Measurements from ENCODE around the gene GPC6.

Gene GPC6

GRCh38 chr13:93517658-93518057 is 291.1 kb downstream of the GPC6 start:
- DNase-seq, result no peak

- no peak for DNase-seq
Measured at GRCh38 chr13:93521307-93521706, 294.7 kb downstream of the GPC6 start.

- DNase-seq, result no peak
Measured at GRCh38 chr13:93522501-93522900, 295.9 kb downstream of the GPC6 start.

GRCh38 chr13:93525087-93525486 is 298.5 kb downstream of the GPC6 start:
- DNase-seq, result no peak

GRCh38 chr13:93527748-93528297 is 301.2 kb downstream of the GPC6 start:
- no peak for DNase-seq

GRCh38 chr13:93529961-93530360 is 303.4 kb downstream of the GPC6 start:
- no peak for DNase-seq

- DNase-seq, result no peak
Measured at GRCh38 chr13:93534181-93534700, 307.6 kb downstream of the GPC6 start.

- DNase-seq, result no peak
Measured at GRCh38 chr13:93535251-93535650, 308.6 kb downstream of the GPC6 start.

GRCh38 chr13:93539914-93540313 is 313.3 kb downstream of the GPC6 start:
- DNase-seq, result no peak

- no peak for DNase-seq
Measured at GRCh38 chr13:93547886-93548285, 321.3 kb downstream of the GPC6 start.

- no peak for DNase-seq
Measured at GRCh38 chr13:93549326-93550005, 322.9 kb downstream of the GPC6 start.

- no peak for DNase-seq
Measured at GRCh38 chr13:93550236-93550635, 323.6 kb downstream of the GPC6 start.

- DNase-seq, result no peak
Measured at GRCh38 chr13:93552596-93552995, 326.0 kb downstream of the GPC6 start.

- DNase-seq, result no peak
Measured at GRCh38 chr13:93554514-93554913, 327.9 kb downstream of the GPC6 start.

- no peak for DNase-seq
Measured at GRCh38 chr13:93558637-93559036, 332.0 kb downstream of the GPC6 start.

- no peak for DNase-seq
Measured at GRCh38 chr13:93559718-93560117, 333.1 kb downstream of the GPC6 start.

- DNase-seq, result no peak
Measured at GRCh38 chr13:93561576-93562225, 335.1 kb downstream of the GPC6 start.

GRCh38 chr13:93562676-93563075 is 336.1 kb downstream of the GPC6 start:
- no peak for DNase-seq

GRCh38 chr13:93577105-93577504 is 350.5 kb downstream of the GPC6 start:
- DNase-seq, result no peak

- DNase-seq, result no peak
Measured at GRCh38 chr13:93589788-93590187, 363.2 kb downstream of the GPC6 start.

- DNase-seq, result no peak
Measured at GRCh38 chr13:93603043-93603442, 376.4 kb downstream of the GPC6 start.

GRCh38 chr13:93614776-93615175 is 388.2 kb downstream of the GPC6 start:
- no peak for DNase-seq

- DNase-seq, result no peak
Measured at GRCh38 chr13:93620181-93620765, 393.7 kb downstream of the GPC6 start.

- DNase-seq, result no peak
Measured at GRCh38 chr13:93621051-93621450, 394.4 kb downstream of the GPC6 start.
